Neural cell (in vitro differentiated cells): Measurements from ENCODE around the gene KLF5.

ENCODE experiments used
- CTCF ChIP-seq: fragments of 450-650 bp; IDR thresholded peaks from 2 replicates; pipeline ENCODE4 v1.5.1; 2014; ENCODE audit warnings: antibody characterized with exemption, mild to moderate bottlenecking, moderate library complexity; ENCODE audit not compliant: poor library complexity, severe bottlenecking
- EP300 ChIP-seq: fragments of 450-650 bp; conservative IDR thresholded peaks from 2 replicates; pipeline ENCODE4 v1.6.1; 2014; ENCODE audit warnings: antibody characterized with exemption, mild to moderate bottlenecking, moderate library complexity; ENCODE audit not compliant: poor library complexity, severe bottlenecking
- EZH2 ChIP-seq: fragments of 200-600, 300-800 bp; shearing (Covaris generic), sonication (generic); IDR thresholded peaks from 2 replicates; pipeline ENCODE4 v1.6.1; 2014; ENCODE audit warnings: antibody characterized with exemption, low read length, borderline replicate concordance, mild to moderate bottlenecking; ENCODE audit not compliant: insufficient read depth, poor library complexity, severe bottlenecking
- MXI1 ChIP-seq: fragments of 450-650 bp; conservative IDR thresholded peaks from 2 replicates; pipeline ENCODE4 v1.6.1; 2014; ENCODE audit warnings: antibody characterized with exemption, mild to moderate bottlenecking; ENCODE audit not compliant: poor library complexity, severe bottlenecking
- RAD21 ChIP-seq: fragments of 450-650 bp; conservative IDR thresholded peaks from 2 replicates; pipeline ENCODE4 v1.6.1; 2014; ENCODE audit warnings: antibody characterized with exemption, mild to moderate bottlenecking, moderate library complexity
- TAF1 ChIP-seq: IDR thresholded peaks from 2 replicates; pipeline ENCODE4 v1.6.1; 2012; ENCODE audit warnings: low read depth

GRCh38 chr13:73119612-73120011 is 60.8 kb downstream of the KLF5 start:
- TF ChIP-seq CTCF (no peak), EP300 (no peak), EZH2 (no peak), MXI1 (no peak), RAD21 (no peak), TAF1 (no peak)
